K562 (cell line): ENCODE measurements around the gene SUSD3. TPM values are rescaled to one million over a fixed set of nuclear protein-coding genes. Genes with fewer than 3 reads are reported as not detected.

ENCODE experiments used
- ATAC-seq: fragments of 200-7000 bp; cut with Tn5 transposase; 3 replicates; pipeline ENCODE4 v1.9.1; 2020; ENCODE audit warnings: moderate library complexity
- BruUV-seq: library from RNA; stranded (reverse); fragments of 400-500 nt; replicated peaks from 2 replicates; lab custom pipeline; 2021; lab: Mats Ljungman, UMichigan
- CTCF ChIA-PET: fragments of 300-600 bp; formaldehyde crosslinking; extraction: SDS; loops from one replicate; lab custom pipeline; 2021; ENCODE audit warnings: low intra/inter-chr PET ratio; lab: Yijun Ruan, JAX
- POLR2A ChIA-PET: fragments of 300-600, 350-650 bp; sonication (Branson Sonifier 250); formaldehyde crosslinking; extraction: SDS; loops from one replicate; lab custom pipeline; 2021; ENCODE audit warnings: antibody characterized with exemption, inconsistent platforms; lab: Yijun Ruan, JAX
- DNase-seq, 4 experiments: peaks; one replicate each; pipeline versions ENCODE4 v3.0.0 to v3.0.0-alpha.2; 2011 to 2018; ENCODE audit warnings: low spot score in 3 of 4, mixed read lengths in 3 of 4; ENCODE audit errors: extremely low read depth in 1 of 4
- FAIRE-seq: peaks from 2 replicates; lab custom pipeline; 2011; peaks lifted over from hg19 to GRCh38; lab: Jason Lieb, UNC
- H2AFZ ChIP-seq: 2 replicates; pipeline ENCODE4 v1.6.0; 2011; ENCODE audit warnings: low read depth, low read length, control low read depth, inconsistent platforms
- H3K27ac ChIP-seq: fragments of 200-600 bp; 3 replicates; pipeline ENCODE4 v1.8.0; 2011; ENCODE audit warnings: low read depth, mild to moderate bottlenecking, control low read depth, inconsistent platforms, low read length, moderate library complexity, mixed read lengths; ENCODE audit errors: extremely low read depth
- H3K27me3 ChIP-seq, 2 experiments: fragments of 300-600 bp in 1 of 2; 2 replicates in 1 of 2; 3 replicates in 1 of 2; pipeline versions ENCODE4 v1.6.0 to v1.8.0; 2011; ENCODE audit warnings: inconsistent platforms in 2 of 2, low read length in 2 of 2, mild to moderate bottlenecking in 1 of 2, mixed read lengths in 1 of 2, moderate library complexity in 1 of 2; ENCODE audit not compliant: control insufficient read depth in 2 of 2, insufficient read depth in 2 of 2
- H3K36me3 ChIP-seq: fragments of 300-600 bp; 3 replicates; pipeline ENCODE4 v1.8.0; 2011; ENCODE audit warnings: mild to moderate bottlenecking, low read length, inconsistent platforms; ENCODE audit not compliant: control insufficient read depth, insufficient read depth
- H3K4me1 ChIP-seq, 2 experiments: fragments of 200-600 bp in 1 of 2; replicated peaks in 1 of 2; 2 replicates in 1 of 2; 3 replicates in 1 of 2; pipeline versions ENCODE4 v1.5.1 to v1.8.0; 2011; ENCODE audit warnings: inconsistent platforms in 2 of 2, low read length in 2 of 2, mild to moderate bottlenecking in 1 of 2, mixed read lengths in 1 of 2, moderate library complexity in 1 of 2; ENCODE audit not compliant: control insufficient read depth in 2 of 2, insufficient read depth in 2 of 2
- H3K4me2 ChIP-seq: 2 replicates; pipeline ENCODE4 v1.6.1; 2011; ENCODE audit warnings: low read length, control low read depth, inconsistent platforms, mixed read lengths; ENCODE audit not compliant: insufficient read depth
- H3K4me3 ChIP-seq: fragments of 200-600 bp; sonication (generic), shearing (Covaris generic); 2 replicates; pipeline ENCODE4 v1.5.1; 2016; ENCODE audit warnings: control low read depth, inconsistent platforms
- H3K79me2 ChIP-seq: fragments of 200-600 bp; 3 replicates; pipeline ENCODE4 v1.8.0; 2011; ENCODE audit warnings: low read length, inconsistent platforms; ENCODE audit not compliant: control insufficient read depth, insufficient read depth
- H3K9ac ChIP-seq, 2 experiments: 2 replicates each; pipeline versions ENCODE4 v1.6.0 to v1.6.1; 2011; ENCODE audit warnings: low read depth in 2 of 2, low read length in 2 of 2, control low read depth in 1 of 2, inconsistent platforms in 1 of 2, mild to moderate bottlenecking in 1 of 2, mixed read lengths in 1 of 2; ENCODE audit not compliant: insufficient read depth in 1 of 2
- H3K9me1 ChIP-seq: one replicate; pipeline ENCODE4 v1.6.0; 2011; ENCODE audit warnings: inconsistent platforms, mild to moderate bottlenecking, low read length, moderate library complexity; ENCODE audit not compliant: control insufficient read depth, insufficient read depth
- H3K9me3 ChIP-seq: replicated peaks from 2 replicates; pipeline ENCODE4 v1.5.1; 2011; ENCODE audit warnings: low read depth, low read length, inconsistent platforms; ENCODE audit not compliant: control insufficient read depth, insufficient read depth
- H4K20me1 ChIP-seq: replicated peaks from 2 replicates; pipeline ENCODE4 v1.6.1; 2011; ENCODE audit warnings: low read length, inconsistent platforms, mixed read lengths; ENCODE audit not compliant: control insufficient read depth, insufficient read depth
- LARP7 ChIP-seq: fragments of 450-650 bp; IDR thresholded peaks from 2 replicates; pipeline ENCODE4 v1.6.1; 2016
- WGBS: fragments of 100-300 bp; shearing (Covaris generic); methylation state at CpG from one replicate; pipeline ENCODE4 v1.1.6; 2016; ENCODE audit warnings: low coverage, mixed read lengths; ENCODE audit not compliant: insufficient coverage; ENCODE audit errors: missing lambda C conversion rate; 5-methylcytosine and 5-hydroxymethylcytosine counted together
- in situ Hi-C: fragments of 300-500 bp; cut with MboI; formaldehyde crosslinking; loops from 4 replicates; pipeline ENCODE4 v1.15.0; 2018; ENCODE audit warnings: inconsistent platforms, mixed read lengths
- intact Hi-C: fragments of 100-400 bp; cut with micrococcal nuclease; formaldehyde crosslinking; loops from 2 replicates; pipeline ENCODE4 v1.14.2; 2022
- polyA plus RNA-seq, 8 experiments: library from polyadenylated mRNA; depleted of rRNA in 4 of 8; stranded (reverse) in 5 of 8; unstranded in 3 of 8; fragments of >200 nt; fragmentation: Nextera tagmentation in 2 of 8; fragmentation: Illumina TruSeq in 1 of 8; extraction: Ambion mirVana in 2 of 8; extraction: Trizol in 1 of 8; gene quantifications; 2 replicates each; pipeline versions ENCODE4 v1.2.1 to v1.2.3, GENCODE V29; 2011 to 2014; ENCODE audit warnings: inconsistent platforms in 1 of 8, missing spikeins in 1 of 8
- total RNA-seq, 7 experiments: library from RNA; depleted of rRNA in 6 of 7; stranded (reverse); fragments of >200 nt in 6 of 7; fragmentation: Illumina TruSeq in 2 of 7; extraction: Trizol in 2 of 7; gene quantifications; 2 replicates each; pipeline versions ENCODE4 v1.2.1 to v1.2.3, GENCODE V29; 2011 to 2021; ENCODE audit warnings: low replicate concordance in 1 of 7
- TF ChIP-seq, protein P1 (sequence below): fragments of 200-600 bp; sonication (generic); IDR thresholded peaks from one replicate; pipeline ENCODE4 v1.6.1; 2012; ENCODE audit warnings: mild to moderate bottlenecking, low read depth, low read length, inconsistent platforms

SUSD3 gene
- total and polyA plus RNA-seq, 9 of the 15 experiments (the other 6 are each of a cell fraction or from before 2014, with no cell fraction given): 1.3 to 21.7 (median 11.4) TPM

DNA sequence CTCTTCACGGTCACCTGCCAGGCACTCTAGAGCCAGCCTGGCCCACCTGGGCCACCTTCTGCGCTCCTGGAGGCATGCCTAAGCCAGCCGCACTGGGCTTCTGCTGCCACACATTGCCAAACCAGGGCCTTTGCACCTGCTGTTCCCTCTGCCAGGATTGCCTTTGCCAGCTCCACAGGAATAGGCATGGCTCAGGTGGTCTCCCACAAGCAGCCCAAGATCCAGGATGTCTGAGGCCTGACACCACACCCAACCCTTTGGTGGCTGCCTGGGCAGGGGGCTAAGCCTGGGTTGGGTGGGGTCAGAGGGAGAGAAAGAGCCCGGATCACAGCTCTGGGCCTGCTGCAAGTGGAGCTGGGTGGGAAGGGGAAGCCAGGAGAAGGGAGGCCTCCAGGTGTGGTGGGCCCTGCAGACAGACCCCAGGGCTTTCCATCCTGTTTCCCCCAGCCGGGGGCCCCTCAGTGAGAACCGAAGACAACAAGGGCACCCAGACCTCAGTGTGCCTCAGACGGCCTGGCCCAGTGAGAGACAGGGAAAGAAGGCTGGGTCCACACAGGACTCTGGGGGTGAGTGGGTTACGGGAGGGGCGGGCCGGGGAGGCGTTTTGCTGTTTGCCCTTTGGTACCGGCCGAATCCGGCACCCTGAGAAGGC is 672 bp upstream of the SUSD3 start:
- FAIRE-seq (no peak), DNase-seq (peak in 1 of 4 experiments; percentile 27), ATAC-seq (peak; percentile 2)
- in situ Hi-C loops: no loop called here
- no TSS peak for BruUV-seq
- Histone ChIP-seq H3K4me3 (no peak overlapping the region; the same call in 1 of the 2 replicates), H2AFZ (peak overlapping the region; percentile 80), H3K27me3 (peaks cover 4 to 12% of the 10 kb centered on the region in 2 experiments; a peak in 4 of 5 replicates), H4K20me1 (no peaks in the 10 kb centered on the region), H3K27ac (peak overlapping the region; percentile 73; the same call in 2 of the 3 replicates), H3K9me1 (no peaks in the 10 kb centered on the region), H3K4me2 (peak overlapping the region; percentile 5; the same call in 1 of the 2 replicates), H3K79me2 (peaks cover 25% of the 10 kb centered on the region), H3K9ac (peak overlapping the region; percentile 42 to 62; a peak in 3 of 4 replicates), H3K9me3 (no peaks in the 10 kb centered on the region), H3K4me1 (peaks cover 30 to 56% of the 10 kb centered on the region in 2 experiments), H3K36me3 (no peaks in the 10 kb centered on the region)
- intact Hi-C loops: no loop called here
- ChIA-PET POLR2A (interaction anchor here (0.6 to 1.0 kb wide), 2 partner anchors 14 to 62 kb away, joined by 3 to 4 read pairs; no protein-coding TSS in a partner anchor), CTCF (no interaction called here)
- WGBS: 48% methylated on average over 10 of the region's 14 CpGs
- TF ChIP-seq LARP7: 0 out of 2 replicates have a peak, but pooled peaks have one; percentile 15
- TF ChIP-seq, protein P1, sequence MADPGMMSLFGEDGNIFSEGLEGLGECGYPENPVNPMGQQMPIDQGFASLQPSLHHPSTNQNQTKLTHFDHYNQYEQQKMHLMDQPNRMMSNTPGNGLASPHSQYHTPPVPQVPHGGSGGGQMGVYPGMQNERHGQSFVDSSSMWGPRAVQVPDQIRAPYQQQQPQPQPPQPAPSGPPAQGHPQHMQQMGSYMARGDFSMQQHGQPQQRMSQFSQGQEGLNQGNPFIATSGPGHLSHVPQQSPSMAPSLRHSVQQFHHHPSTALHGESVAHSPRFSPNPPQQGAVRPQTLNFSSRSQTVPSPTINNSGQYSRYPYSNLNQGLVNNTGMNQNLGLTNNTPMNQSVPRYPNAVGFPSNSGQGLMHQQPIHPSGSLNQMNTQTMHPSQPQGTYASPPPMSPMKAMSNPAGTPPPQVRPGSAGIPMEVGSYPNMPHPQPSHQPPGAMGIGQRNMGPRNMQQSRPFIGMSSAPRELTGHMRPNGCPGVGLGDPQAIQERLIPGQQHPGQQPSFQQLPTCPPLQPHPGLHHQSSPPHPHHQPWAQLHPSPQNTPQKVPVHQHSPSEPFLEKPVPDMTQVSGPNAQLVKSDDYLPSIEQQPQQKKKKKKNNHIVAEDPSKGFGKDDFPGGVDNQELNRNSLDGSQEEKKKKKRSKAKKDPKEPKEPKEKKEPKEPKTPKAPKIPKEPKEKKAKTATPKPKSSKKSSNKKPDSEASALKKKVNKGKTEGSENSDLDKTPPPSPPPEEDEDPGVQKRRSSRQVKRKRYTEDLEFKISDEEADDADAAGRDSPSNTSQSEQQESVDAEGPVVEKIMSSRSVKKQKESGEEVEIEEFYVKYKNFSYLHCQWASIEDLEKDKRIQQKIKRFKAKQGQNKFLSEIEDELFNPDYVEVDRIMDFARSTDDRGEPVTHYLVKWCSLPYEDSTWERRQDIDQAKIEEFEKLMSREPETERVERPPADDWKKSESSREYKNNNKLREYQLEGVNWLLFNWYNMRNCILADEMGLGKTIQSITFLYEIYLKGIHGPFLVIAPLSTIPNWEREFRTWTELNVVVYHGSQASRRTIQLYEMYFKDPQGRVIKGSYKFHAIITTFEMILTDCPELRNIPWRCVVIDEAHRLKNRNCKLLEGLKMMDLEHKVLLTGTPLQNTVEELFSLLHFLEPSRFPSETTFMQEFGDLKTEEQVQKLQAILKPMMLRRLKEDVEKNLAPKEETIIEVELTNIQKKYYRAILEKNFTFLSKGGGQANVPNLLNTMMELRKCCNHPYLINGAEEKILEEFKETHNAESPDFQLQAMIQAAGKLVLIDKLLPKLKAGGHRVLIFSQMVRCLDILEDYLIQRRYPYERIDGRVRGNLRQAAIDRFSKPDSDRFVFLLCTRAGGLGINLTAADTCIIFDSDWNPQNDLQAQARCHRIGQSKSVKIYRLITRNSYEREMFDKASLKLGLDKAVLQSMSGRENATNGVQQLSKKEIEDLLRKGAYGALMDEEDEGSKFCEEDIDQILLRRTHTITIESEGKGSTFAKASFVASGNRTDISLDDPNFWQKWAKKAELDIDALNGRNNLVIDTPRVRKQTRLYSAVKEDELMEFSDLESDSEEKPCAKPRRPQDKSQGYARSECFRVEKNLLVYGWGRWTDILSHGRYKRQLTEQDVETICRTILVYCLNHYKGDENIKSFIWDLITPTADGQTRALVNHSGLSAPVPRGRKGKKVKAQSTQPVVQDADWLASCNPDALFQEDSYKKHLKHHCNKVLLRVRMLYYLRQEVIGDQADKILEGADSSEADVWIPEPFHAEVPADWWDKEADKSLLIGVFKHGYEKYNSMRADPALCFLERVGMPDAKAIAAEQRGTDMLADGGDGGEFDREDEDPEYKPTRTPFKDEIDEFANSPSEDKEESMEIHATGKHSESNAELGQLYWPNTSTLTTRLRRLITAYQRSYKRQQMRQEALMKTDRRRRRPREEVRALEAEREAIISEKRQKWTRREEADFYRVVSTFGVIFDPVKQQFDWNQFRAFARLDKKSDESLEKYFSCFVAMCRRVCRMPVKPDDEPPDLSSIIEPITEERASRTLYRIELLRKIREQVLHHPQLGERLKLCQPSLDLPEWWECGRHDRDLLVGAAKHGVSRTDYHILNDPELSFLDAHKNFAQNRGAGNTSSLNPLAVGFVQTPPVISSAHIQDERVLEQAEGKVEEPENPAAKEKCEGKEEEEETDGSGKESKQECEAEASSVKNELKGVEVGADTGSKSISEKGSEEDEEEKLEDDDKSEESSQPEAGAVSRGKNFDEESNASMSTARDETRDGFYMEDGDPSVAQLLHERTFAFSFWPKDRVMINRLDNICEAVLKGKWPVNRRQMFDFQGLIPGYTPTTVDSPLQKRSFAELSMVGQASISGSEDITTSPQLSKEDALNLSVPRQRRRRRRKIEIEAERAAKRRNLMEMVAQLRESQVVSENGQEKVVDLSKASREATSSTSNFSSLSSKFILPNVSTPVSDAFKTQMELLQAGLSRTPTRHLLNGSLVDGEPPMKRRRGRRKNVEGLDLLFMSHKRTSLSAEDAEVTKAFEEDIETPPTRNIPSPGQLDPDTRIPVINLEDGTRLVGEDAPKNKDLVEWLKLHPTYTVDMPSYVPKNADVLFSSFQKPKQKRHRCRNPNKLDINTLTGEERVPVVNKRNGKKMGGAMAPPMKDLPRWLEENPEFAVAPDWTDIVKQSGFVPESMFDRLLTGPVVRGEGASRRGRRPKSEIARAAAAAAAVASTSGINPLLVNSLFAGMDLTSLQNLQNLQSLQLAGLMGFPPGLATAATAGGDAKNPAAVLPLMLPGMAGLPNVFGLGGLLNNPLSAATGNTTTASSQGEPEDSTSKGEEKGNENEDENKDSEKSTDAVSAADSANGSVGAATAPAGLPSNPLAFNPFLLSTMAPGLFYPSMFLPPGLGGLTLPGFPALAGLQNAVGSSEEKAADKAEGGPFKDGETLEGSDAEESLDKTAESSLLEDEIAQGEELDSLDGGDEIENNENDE: no peak
